Measurements from ENCODE around the gene ADGRA1. TPM values are rescaled to one million over a fixed set of nuclear protein-coding genes. Genes with fewer than 3 reads are reported as not detected.

Gene ADGRA1
- total RNA-seq, 2 experiments from 2014 or later: not detected

- Histone ChIP-seq H3K4me1 (ENCODE audit: insufficient read depth, low read length, poor library complexity, severe bottlenecking) (no peaks in the 10 kb centered on the region), H3K27ac (ENCODE audit: low read depth, low read length, poor library complexity, severe bottlenecking) (no peak overlapping the region), H2AFZ (ENCODE audit: low read length) (no peak overlapping the region), H3K9me3 (ENCODE audit: low read length) (no peaks in the 10 kb centered on the region), H3K36me3 (ENCODE audit: insufficient read depth, low read length) (no peaks in the 10 kb centered on the region), H3K79me2 (ENCODE audit: insufficient read depth, low read depth, low read length) (no peaks in the 10 kb centered on the region), H3K9me2 (ENCODE audit: insufficient read depth, low read length) (no peaks in the 10 kb centered on the region), H3K4me2 (ENCODE audit: low read length) (no peak overlapping the region), H4K20me1 (ENCODE audit: insufficient read depth, low read length) (no peaks in the 10 kb centered on the region), H3K4me3 (ENCODE audit: low read depth, low read length, poor library complexity, severe bottlenecking) (no peak overlapping the region)
- POLR2A ChIA-PET: no interaction called here
- no TSS peak for BruUV-seq (replicated peaks)
- no peak for DNase-seq (ENCODE audit: low spot score)
- TF ChIP-seq CTCF (conservative IDR thresholded peaks at IDR 0.05; ENCODE audit: low read length): no peak
- no peak for TF ChIP-seq EZH2phosphoT487 (IDR thresholded peaks at IDR 0.05; ENCODE audit: borderline replicate concordance, low read depth, low read length)
- intact Hi-C loops (cut with micrococcal nuclease; ENCODE audit: unreplicated experiment): no loop called here
- CTCF ChIA-PET (ENCODE audit: unreplicated experiment): no interaction called here
These were observed 77.3 kb downstream of the ADGRA1 start for GRCh38 chr10:133164816-133165555.

- no TSS peak for BruUV-seq (replicated peaks)
- intact Hi-C loops (cut with micrococcal nuclease; ENCODE audit: unreplicated experiment): no loop called here
- no peaks in the 10 kb centered on the region for H4K20me1 ChIP-seq (ENCODE audit: insufficient read depth, low read length)
These were observed 78.1 kb downstream of the ADGRA1 start for GRCh38 chr10:133165556-133166503.

More at GRCh38 chr10:133165556-133166503, 78.1 kb downstream of the ADGRA1 start:
- H3K4me2 ChIP-seq (ENCODE audit: low read length): no peak overlapping the region
- ChIA-PET CTCF (ENCODE audit: unreplicated experiment) (no interaction called here), POLR2A (no interaction called here)
- no peaks in the 10 kb centered on the region for H3K9me3 ChIP-seq (ENCODE audit: low read length)
- TF ChIP-seq CTCF (conservative IDR thresholded peaks at IDR 0.05; ENCODE audit: low read length) (no peak), EZH2phosphoT487 (IDR thresholded peaks at IDR 0.05; ENCODE audit: borderline replicate concordance, low read depth, low read length) (no peak)
- no peaks in the 10 kb centered on the region for H3K79me2 ChIP-seq (ENCODE audit: insufficient read depth, low read depth, low read length)
- H2AFZ ChIP-seq (ENCODE audit: low read length): no peak overlapping the region
- no peaks in the 10 kb centered on the region for H3K4me1 ChIP-seq (ENCODE audit: insufficient read depth, low read length, poor library complexity, severe bottlenecking)
- no peak overlapping the region for H3K4me3 ChIP-seq (ENCODE audit: low read depth, low read length, poor library complexity, severe bottlenecking)
- no peaks in the 10 kb centered on the region for H3K36me3 ChIP-seq (ENCODE audit: insufficient read depth, low read length)
- DNase-seq (ENCODE audit: low spot score): no peak
- H3K27ac ChIP-seq (ENCODE audit: low read depth, low read length, poor library complexity, severe bottlenecking): no peak overlapping the region
- H3K9me2 ChIP-seq (ENCODE audit: insufficient read depth, low read length): no peaks in the 10 kb centered on the region
